Upper lobe of right lung (tissue), 1 donor: ENCODE data around the gene PFKP. TPM values are rescaled to one million over a fixed set of nuclear protein-coding genes. Genes with fewer than 3 reads are reported as not detected.
A peak's percentile ranks its signal among the peaks of the same experiment; 100 is the strongest.

Source experiments
- ATAC-seq: fragments of 200-7000 bp; cut with Tn5 transposase; one replicate; pipeline ENCODE4 v1.9.1; 2020; ENCODE audit warnings: mild to moderate bottlenecking, moderate library complexity
- DNase-seq: peaks from one replicate; pipeline ENCODE4 v3.0.0-alpha.2; 2020
- H3K27ac ChIP-seq: fragments of 200-600 bp; one replicate; pipeline ENCODE4 v1.8.0; 2022
- H3K27me3 ChIP-seq: fragments of 200-600 bp; one replicate; pipeline ENCODE4 v1.8.0; 2022; ENCODE audit warnings: mild to moderate bottlenecking
- H3K36me3 ChIP-seq: fragments of 200-600 bp; one replicate; pipeline ENCODE4 v1.8.0; 2022
- H3K4me1 ChIP-seq: fragments of 200-600 bp; one replicate; pipeline ENCODE4 v1.8.0; 2022
- H3K4me3 ChIP-seq: fragments of 200-600 bp; one replicate; pipeline ENCODE4 v1.8.0; 2022; ENCODE audit warnings: mild to moderate bottlenecking
- H3K9me3 ChIP-seq: fragments of 200-600 bp; one replicate; pipeline ENCODE4 v1.8.0; 2022
- intact Hi-C: fragments of 100-400 bp; cut with DNase I; formaldehyde crosslinking; loops from one replicate; pipeline ENCODE4 v1.11.0; 2022
- total RNA-seq: library from RNA; stranded (reverse); fragmentation: NEBNext Ultra II Directional; extraction: Animal tissue kit (Norgen Biotek cat#: 25700); gene quantifications from one replicate; pipeline ENCODE4 v1.2.1, GENCODE V29; 2021
- TF ChIP-seq, protein P1 (sequence below): fragments of 200-600 bp; IDR thresholded peaks from one replicate; pipeline ENCODE4 v1.8.0; 2022; ENCODE audit warnings: antibody characterized with exemption
- donor health status: DM: no; HTN: yes; CAD: no; lungs with severe emphysema.

Gene PFKP
- total RNA-seq, 1 donor from 2014 or later, result 29.3 TPM

DNA sequence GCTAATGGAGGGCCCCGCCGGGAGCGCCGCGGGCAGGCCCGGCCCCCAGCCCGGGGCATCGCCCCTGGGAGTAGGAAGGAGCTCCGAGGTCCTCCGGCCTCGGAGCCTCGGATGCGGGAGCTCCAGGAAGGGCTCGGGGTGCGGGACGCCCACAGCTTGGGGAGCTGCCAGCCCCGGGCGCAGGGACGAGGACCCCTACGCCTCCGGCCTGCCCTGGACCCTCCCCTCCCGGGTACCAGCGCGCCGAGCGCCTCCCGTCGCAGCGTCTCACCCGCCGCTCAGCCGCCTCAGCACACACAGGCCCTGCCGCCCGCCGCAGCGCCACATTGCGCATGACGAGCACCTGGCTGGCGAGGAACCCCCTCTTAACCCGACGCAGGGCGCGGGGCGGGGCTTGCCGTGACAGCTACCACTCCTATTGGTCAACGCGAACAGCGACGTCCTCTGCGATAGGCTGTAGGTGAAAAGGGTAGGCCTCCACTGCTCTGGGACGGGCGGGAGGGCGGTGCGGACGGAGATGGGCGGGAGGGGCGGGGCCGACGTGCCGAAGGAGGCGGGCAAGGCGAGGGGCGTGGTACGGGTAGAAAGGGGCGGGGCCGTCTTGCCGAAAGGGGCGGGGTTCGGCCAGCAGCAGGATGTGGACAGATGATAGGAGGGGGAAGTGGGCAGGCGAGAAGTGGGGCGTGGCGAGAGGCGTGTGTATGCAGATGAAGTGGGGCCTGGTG, 105.3 kb downstream of the PFKP start, which contains the start of gene PITRM1:
TSS of gene PITRM1 (minus strand) at position 337 of the 725 bp plus-strand sequence. CDS start at position 327, 10 bp downstream.
- intact Hi-C loops, result no loop called here
- peak; percentile 94 for ATAC-seq
- H3K27ac ChIP-seq, result peak within 1 kb of the TSS; percentile 85
- peak; percentile 99 for DNase-seq
- peaks cover 11% of the 10 kb centered on the region for H3K4me1 ChIP-seq
- H3K36me3 ChIP-seq, result peaks cover 23% of the 10 kb centered on the region
- H3K4me3 ChIP-seq, result peak within 1 kb of the TSS; percentile 86
- TF ChIP-seq, protein P1, sequence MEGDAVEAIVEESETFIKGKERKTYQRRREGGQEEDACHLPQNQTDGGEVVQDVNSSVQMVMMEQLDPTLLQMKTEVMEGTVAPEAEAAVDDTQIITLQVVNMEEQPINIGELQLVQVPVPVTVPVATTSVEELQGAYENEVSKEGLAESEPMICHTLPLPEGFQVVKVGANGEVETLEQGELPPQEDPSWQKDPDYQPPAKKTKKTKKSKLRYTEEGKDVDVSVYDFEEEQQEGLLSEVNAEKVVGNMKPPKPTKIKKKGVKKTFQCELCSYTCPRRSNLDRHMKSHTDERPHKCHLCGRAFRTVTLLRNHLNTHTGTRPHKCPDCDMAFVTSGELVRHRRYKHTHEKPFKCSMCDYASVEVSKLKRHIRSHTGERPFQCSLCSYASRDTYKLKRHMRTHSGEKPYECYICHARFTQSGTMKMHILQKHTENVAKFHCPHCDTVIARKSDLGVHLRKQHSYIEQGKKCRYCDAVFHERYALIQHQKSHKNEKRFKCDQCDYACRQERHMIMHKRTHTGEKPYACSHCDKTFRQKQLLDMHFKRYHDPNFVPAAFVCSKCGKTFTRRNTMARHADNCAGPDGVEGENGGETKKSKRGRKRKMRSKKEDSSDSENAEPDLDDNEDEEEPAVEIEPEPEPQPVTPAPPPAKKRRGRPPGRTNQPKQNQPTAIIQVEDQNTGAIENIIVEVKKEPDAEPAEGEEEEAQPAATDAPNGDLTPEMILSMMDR, result no peak
- H3K27me3 ChIP-seq, result no peaks in the 10 kb centered on the region
- no peaks in the 10 kb centered on the region for H3K9me3 ChIP-seq

GRCh38 chr10:3173171-3173878, 106.0 kb downstream of the PFKP start:
- ATAC-seq, result peak; percentile 80
- intact Hi-C loops, result no loop called here
- H3K4me1 ChIP-seq, result peaks cover 11% of the 10 kb centered on the region
- H3K27ac ChIP-seq, result no peak overlapping the region
- peak overlapping the region; percentile 86 for H3K4me3 ChIP-seq
- peaks cover 16% of the 10 kb centered on the region for H3K36me3 ChIP-seq
- peak; percentile 96 for DNase-seq
- H3K27me3 ChIP-seq, result no peaks in the 10 kb centered on the region
- H3K9me3 ChIP-seq, result no peaks in the 10 kb centered on the region
- TF ChIP-seq, protein P1, result no peak

GRCh38 chr10:3178042-3178441, 110.7 kb downstream of the PFKP start:
- Histone ChIP-seq H3K4me3 (no peak overlapping the region), H3K27me3 (no peaks in the 10 kb centered on the region), H3K9me3 (no peaks in the 10 kb centered on the region), H3K36me3 (no peaks in the 10 kb centered on the region), H3K27ac (no peak overlapping the region), H3K4me1 (no peaks in the 10 kb centered on the region)
- no peak for DNase-seq
- intact Hi-C loops, result no loop called here
- TF ChIP-seq, protein P1, result no peak
- no peak for ATAC-seq

GRCh38 chr10:3179174-3179573, 111.8 kb downstream of the PFKP start:
- DNase-seq, result no peak
- Histone ChIP-seq H3K27ac (no peak overlapping the region), H3K9me3 (no peaks in the 10 kb centered on the region), H3K4me3 (no peak overlapping the region), H3K27me3 (no peaks in the 10 kb centered on the region), H3K36me3 (no peaks in the 10 kb centered on the region), H3K4me1 (no peaks in the 10 kb centered on the region)
- TF ChIP-seq, protein P1, result no peak
- ATAC-seq, result no peak
- intact Hi-C loops, result no loop called here

- H3K27ac ChIP-seq, result no peak overlapping the region
- no peaks in the 10 kb centered on the region for H3K9me3 ChIP-seq
- no peaks in the 10 kb centered on the region for H3K27me3 ChIP-seq
- no peaks in the 10 kb centered on the region for H3K4me1 ChIP-seq
- DNase-seq (no peak), ATAC-seq (no peak)
- intact Hi-C loops, result no loop called here
- TF ChIP-seq, protein P1, result no peak
- H3K36me3 ChIP-seq, result no peaks in the 10 kb centered on the region
- H3K4me3 ChIP-seq, result no peak overlapping the region
Measured at GRCh38 chr10:3180355-3181025, 113.1 kb downstream of the PFKP start.
